Lower leg skin (tissue), 4 donors: Measurements from ENCODE around the gene ABHD12. TPM values are rescaled to one million over a fixed set of nuclear protein-coding genes. Genes with fewer than 3 reads are reported as not detected.

Experiments
- DNase-seq, 2 donors: peaks; one replicate each; pipeline ENCODE4 v3.0.0-alpha.2; 2019; ENCODE audit warnings: low spot score in 2 of 2
- H3K4me3 ChIP-seq: fragments of 200-600 bp; sonication (generic); 2 replicates; pipeline ENCODE4 v1.5.1; 2017; ENCODE audit warnings: mild to moderate bottlenecking, low read depth; ENCODE audit not compliant: poor library complexity, severe bottlenecking
- POLR2A ChIP-seq, 2 donors: fragments of 450-650 bp; IDR thresholded peaks; one replicate each; pipeline ENCODE4 v1.6.1; 2016 to 2017; ENCODE audit warnings: antibody characterized with exemption in 2 of 2, mild to moderate bottlenecking in 1 of 2, moderate library complexity in 1 of 2
- WGBS, 2 donors: methylation state at CpG; one replicate each; pipeline ENCODE4 v1.1.5; 2018; 5-methylcytosine and 5-hydroxymethylcytosine counted together
- intact Hi-C: fragments of 100-400 bp; cut with DNase I; formaldehyde crosslinking; loops from one replicate; pipeline ENCODE4 v1.15.0; 2023; ENCODE audit warnings: low total_unique reads
- total RNA-seq, 4 donors: library from RNA; depleted of rRNA; stranded (reverse); fragments of >200 nt; gene quantifications; one replicate each; pipeline ENCODE4 v1.1.0, GENCODE V29; 2016
- TF ChIP-seq, protein P1 (sequence below), 3 donors: fragments of 450-650 bp; IDR thresholded peaks; one replicate each; pipeline ENCODE4 v1.5.1; 2016; ENCODE audit warnings: antibody characterized with exemption in 3 of 3, mild to moderate bottlenecking in 3 of 3, moderate library complexity in 2 of 3

Gene ABHD12
- total RNA-seq, 4 donors from 2014 or later = 51.7 to 121 (median 103) TPM

DNA sequence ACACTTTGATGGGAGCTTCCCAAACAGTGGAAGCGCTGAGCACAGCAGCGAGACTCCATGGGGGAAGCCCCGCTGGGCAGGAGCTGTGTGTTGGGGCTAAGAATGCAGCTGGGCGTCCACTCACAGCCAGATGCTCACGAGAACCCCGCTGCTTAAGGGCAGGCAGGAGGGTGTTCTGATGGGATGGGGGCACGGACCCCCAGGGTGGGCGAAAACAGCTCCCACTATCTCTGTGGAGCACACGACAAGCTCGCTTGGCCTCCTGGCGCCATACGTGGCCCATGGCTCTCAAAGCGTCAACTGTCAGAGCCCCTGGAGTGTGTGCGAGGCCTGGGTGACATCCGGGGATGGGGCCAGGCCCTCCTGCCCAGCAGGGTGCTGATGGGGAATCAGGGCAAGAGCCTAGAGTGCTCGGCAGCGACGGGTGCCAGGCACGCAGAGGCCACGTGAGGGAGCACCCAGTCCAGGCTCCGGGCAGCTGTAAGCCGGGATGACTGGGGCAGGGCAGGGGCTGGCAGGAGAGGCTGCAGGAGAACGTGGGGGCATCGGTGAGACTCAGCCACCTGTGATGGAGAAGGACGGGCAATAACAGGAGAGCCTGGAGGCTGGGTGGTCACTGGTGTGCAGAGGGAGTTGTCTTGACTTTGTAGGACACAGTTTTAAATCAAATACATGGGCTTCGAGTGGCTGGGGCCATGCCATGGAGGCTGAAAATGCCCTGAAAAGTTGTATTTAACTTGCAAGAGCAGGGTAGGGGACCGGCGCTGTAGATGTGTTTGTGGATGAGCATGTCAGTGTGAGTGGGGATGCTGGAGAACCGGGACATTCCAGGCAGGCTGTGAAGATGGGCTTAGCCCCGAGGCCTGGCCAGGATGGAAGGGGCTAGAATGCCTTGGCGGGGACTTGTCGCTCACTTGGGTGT, 115.5 kb downstream of the ABHD12 start:
- intact Hi-C loops = no loop called here
- DNase-seq = peak in 1 of 2 donors; percentile 67
- 91 to 93% methylated on average over 32 of the region's 32 CpGs for WGBS, 2 donors
- H3K4me3 ChIP-seq = no peak overlapping the region
- TF ChIP-seq, protein P1, sequence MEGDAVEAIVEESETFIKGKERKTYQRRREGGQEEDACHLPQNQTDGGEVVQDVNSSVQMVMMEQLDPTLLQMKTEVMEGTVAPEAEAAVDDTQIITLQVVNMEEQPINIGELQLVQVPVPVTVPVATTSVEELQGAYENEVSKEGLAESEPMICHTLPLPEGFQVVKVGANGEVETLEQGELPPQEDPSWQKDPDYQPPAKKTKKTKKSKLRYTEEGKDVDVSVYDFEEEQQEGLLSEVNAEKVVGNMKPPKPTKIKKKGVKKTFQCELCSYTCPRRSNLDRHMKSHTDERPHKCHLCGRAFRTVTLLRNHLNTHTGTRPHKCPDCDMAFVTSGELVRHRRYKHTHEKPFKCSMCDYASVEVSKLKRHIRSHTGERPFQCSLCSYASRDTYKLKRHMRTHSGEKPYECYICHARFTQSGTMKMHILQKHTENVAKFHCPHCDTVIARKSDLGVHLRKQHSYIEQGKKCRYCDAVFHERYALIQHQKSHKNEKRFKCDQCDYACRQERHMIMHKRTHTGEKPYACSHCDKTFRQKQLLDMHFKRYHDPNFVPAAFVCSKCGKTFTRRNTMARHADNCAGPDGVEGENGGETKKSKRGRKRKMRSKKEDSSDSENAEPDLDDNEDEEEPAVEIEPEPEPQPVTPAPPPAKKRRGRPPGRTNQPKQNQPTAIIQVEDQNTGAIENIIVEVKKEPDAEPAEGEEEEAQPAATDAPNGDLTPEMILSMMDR (IDR thresholded peaks at IDR 0.05) = no peak
- TF ChIP-seq POLR2A (IDR thresholded peaks at IDR 0.05) = no peak

DNA sequence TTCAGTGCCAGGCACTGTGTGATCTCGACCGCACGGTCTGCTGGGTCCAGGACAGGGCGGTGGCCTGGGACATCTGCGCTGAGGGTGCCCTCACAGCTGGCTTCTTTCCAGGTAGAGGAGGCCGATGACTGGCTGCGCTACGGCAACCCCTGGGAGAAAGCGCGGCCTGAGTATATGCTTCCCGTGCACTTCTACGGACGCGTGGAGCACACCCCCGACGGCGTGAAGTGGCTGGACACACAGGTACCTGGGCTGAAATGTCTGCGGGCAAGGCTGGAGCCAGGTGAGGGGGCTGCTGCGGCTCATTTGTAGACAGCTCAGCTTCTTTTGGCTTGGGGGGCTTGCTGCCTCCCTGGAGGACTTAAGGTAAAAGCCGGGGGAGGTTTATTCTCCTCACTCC, 116.2 kb downstream of the ABHD12 start:
- DNase-seq = peak in 1 of 2 donors; percentile 81
- WGBS, 2 donors = 95 to 97% methylated on average over 20 of the region's 20 CpGs
- intact Hi-C loops = no loop called here
- TF ChIP-seq, protein P1 (IDR thresholded peaks at IDR 0.05) = no peak
- no peak for TF ChIP-seq POLR2A (IDR thresholded peaks at IDR 0.05)
- H3K4me3 ChIP-seq = no peak overlapping the region

DNA sequence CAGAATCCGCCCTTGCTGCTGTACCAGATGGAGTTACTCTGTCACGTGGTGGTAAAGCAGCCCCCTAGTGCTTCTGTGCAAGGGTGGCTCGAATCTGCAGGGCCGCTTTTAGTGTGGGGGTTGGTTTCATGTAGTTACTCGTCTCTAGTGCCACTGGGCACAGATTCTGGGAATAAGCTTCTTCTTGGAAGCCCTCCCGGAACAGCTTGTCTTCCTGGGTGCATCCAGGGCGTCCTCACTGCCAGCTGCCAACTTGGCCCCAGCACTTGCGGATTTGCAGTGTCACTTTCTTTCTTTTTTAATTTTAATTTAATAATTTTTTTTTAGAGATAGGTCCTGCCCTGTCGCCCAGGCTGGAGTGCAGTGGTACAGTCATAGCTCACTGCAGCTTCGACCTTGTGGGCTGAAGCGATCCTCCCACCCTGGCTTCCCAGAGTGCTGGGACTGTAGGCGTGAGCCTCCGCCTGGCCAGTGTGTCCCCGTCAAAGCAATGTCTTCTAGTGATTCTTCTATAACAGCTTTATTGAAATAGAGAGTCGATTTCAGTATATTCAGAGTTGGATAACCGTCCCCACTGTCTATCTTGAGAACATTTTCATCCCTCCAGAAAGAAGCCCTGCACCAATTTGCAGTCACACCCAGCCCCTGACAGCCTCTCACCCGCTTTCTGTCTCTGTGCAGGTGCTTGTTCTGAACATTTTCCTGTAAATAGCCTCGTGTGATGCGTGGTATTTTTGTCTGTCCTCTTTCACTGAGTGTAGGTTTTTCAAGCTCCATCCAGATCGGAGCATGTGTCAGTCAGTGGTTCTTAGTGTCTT, 116.9 kb downstream of the ABHD12 start:
- 50 to 52% methylated on average over 20 of the region's 20 CpGs for WGBS, 2 donors
- intact Hi-C loops = no loop called here
- H3K4me3 ChIP-seq = no peak overlapping the region
- no peak for TF ChIP-seq POLR2A (IDR thresholded peaks at IDR 0.05)
- TF ChIP-seq, protein P1 (IDR thresholded peaks at IDR 0.05) = no peak
- DNase-seq = peak in 1 of 2 donors; percentile 80

DNA sequence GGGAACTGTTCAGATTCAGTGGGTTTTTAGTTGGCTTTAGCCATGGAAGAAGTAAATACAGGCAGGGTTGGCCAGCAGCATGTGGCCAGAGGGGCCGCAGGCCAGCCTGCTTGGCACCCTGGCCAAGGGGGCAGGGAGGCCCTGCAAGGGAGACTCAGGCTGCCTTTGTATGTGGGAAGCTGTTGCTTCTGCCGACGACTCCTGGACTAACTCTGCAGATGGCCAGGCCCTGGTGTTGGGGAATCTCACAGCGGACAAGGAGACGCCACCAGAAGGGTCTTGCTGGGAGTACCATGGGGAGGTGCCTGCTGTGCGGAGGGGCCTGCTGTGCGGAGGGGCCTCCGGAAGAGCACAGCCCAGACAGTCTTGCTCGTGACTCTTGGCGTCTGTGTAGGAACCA, 117.6 kb downstream of the ABHD12 start:
- TF ChIP-seq POLR2A (IDR thresholded peaks at IDR 0.05) = no peak
- TF ChIP-seq, protein P1 (IDR thresholded peaks at IDR 0.05) = no peak
- peak in 1 of 2 donors; percentile 84 for DNase-seq
- H3K4me3 ChIP-seq = no peak overlapping the region
- 61 to 62% methylated on average over 10 of the region's 10 CpGs for WGBS, 2 donors
- intact Hi-C loops = no loop called here

DNA sequence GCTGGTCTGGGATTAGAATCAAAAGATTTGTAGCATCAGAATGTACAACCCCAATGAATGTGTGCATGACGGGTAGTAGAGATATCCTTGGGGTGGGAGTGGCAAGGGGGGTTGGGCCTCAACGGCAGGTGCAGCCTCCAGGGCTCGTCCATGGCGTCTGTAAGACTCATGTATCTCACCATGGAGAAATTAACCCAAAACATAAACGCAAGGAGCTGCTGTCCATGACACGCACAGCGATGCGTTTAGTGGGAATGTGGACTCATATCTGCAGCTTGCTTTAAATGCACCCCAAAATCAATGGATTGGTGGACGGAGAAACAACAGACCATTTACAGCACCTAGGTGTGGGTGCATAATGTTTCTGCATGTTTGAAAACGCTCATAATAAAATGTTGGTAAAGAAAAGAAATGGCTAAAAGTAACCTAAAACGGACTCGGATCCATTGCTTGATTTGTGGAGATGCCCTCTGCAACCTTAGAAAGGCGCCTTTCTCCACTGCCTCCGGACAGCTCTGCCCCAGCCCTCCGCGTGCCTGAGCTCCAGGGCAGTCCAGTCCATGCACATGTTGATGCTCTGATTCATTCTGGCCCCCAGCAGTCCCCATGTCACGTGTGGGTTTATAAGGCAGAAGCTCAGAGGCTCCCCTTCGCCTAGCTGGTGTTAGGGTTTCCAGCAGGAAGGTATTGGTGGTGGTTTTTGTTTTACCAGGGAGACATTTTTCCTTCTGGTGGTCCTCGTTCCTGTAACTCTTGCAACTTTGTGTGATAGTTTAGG, 118.2 kb downstream of the ABHD12 start:
- TF ChIP-seq POLR2A (IDR thresholded peaks at IDR 0.05) = no peak
- TF ChIP-seq, protein P1 (IDR thresholded peaks at IDR 0.05) = no peak
- intact Hi-C loops = no loop called here
- WGBS, 2 donors = 88% methylated on average over 19 of the region's 19 CpGs
- DNase-seq = peak in 1 of 2 donors; percentile 60
- no peak overlapping the region for H3K4me3 ChIP-seq
